Panc1 (cell line): ENCODE measurements around the gene HTRA3. TPM values are rescaled to one million over a fixed set of nuclear protein-coding genes. Genes with fewer than 3 reads are reported as not detected.

Experiments used
- ATAC-seq: fragments of 200-7000 bp; cut with Tn5 transposase; 2 replicates; pipeline ENCODE4 v1.9.1; 2020; ENCODE audit warnings: mild to moderate bottlenecking, moderate library complexity
- BruUV-seq: library from RNA; stranded (reverse); fragments of 400-500 nt; replicated peaks from 2 replicates; lab custom pipeline; 2021; lab: Mats Ljungman, UMichigan
- CTCF ChIA-PET: fragments of 300-600 bp; sonication (Branson Sonifier 250); formaldehyde crosslinking; loops from one replicate; lab custom pipeline; 2022; ENCODE audit warnings: antibody characterized with exemption; lab: Charles Lee
- POLR2A ChIA-PET: fragments of 300-600 bp; sonication (Branson Sonifier 250); formaldehyde crosslinking; loops from one replicate; lab custom pipeline; 2022; ENCODE audit warnings: antibody characterized with exemption; lab: Charles Lee
- DNase-seq: peaks from one replicate; pipeline ENCODE4 v3.0.0-alpha.2; 2010; ENCODE audit warnings: low read depth, low spot score
- H3K27ac ChIP-seq: 2 replicates; pipeline ENCODE4 v1.5.1; 2011; ENCODE audit warnings: mild to moderate bottlenecking, low read length, inconsistent platforms
- H3K27me3 ChIP-seq: fragments of 200-500 bp; sonication (Bioruptor generic); 2 replicates; pipeline ENCODE4 v1.6.0; 2014; ENCODE audit warnings: low read length, inconsistent platforms; ENCODE audit not compliant: control insufficient read depth, insufficient read depth
- H3K36me3 ChIP-seq: fragments of 200-500 bp; sonication (Bioruptor generic); 2 replicates; pipeline ENCODE4 v1.5.1; 2014; ENCODE audit warnings: inconsistent platforms, mild to moderate bottlenecking, low read length, moderate library complexity; ENCODE audit not compliant: control insufficient read depth, insufficient read depth
- H3K4me1 ChIP-seq: 2 replicates; pipeline ENCODE4 v1.5.1; 2011; ENCODE audit warnings: inconsistent platforms, mild to moderate bottlenecking, low read length, moderate library complexity; ENCODE audit not compliant: control insufficient read depth, insufficient read depth
- H3K4me3 ChIP-seq, 2 experiments: 2 replicates each; pipeline ENCODE4 v1.5.1; 2011 to 2012; ENCODE audit warnings: low read depth in 2 of 2, low read length in 2 of 2, mild to moderate bottlenecking in 2 of 2, inconsistent platforms in 1 of 2, moderate library complexity in 1 of 2
- H3K9me3 ChIP-seq: fragments of 200-500 bp; sonication (Bioruptor generic); 2 replicates; pipeline ENCODE4 v1.5.1; 2014; ENCODE audit warnings: low read depth, mild to moderate bottlenecking, inconsistent platforms, low read length, moderate library complexity; ENCODE audit not compliant: control insufficient read depth, insufficient read depth
- CTCF ChIP-seq: fragments of 450-650 bp; IDR thresholded peaks from 2 replicates; pipeline ENCODE4 v1.5.1; 2017; ENCODE audit warnings: mild to moderate bottlenecking
- POLR2AphosphoS5 ChIP-seq: IDR thresholded peaks from 2 replicates; pipeline ENCODE4 v1.6.1; 2012; ENCODE audit warnings: mild to moderate bottlenecking, low read depth, low read length, moderate library complexity
- REST ChIP-seq, 2 experiments: IDR thresholded peaks; 2 replicates each; pipeline ENCODE4 v1.6.1; 2011 to 2012; ENCODE audit warnings: low read depth in 2 of 2, control low read depth in 1 of 2, low read length in 1 of 2, mild to moderate bottlenecking in 1 of 2, moderate library complexity in 1 of 2; ENCODE audit not compliant: insufficient read depth in 1 of 2
- SIN3A ChIP-seq: IDR thresholded peaks from 2 replicates; pipeline ENCODE4 v1.6.1; 2012; ENCODE audit warnings: low read depth, mild to moderate bottlenecking, low read length, moderate library complexity, borderline replicate concordance; ENCODE audit not compliant: insufficient read depth
- TCF7L2 ChIP-seq: IDR thresholded peaks from 2 replicates; pipeline ENCODE4 v1.6.1; 2011; ENCODE audit warnings: mild to moderate bottlenecking, low read depth, low read length, inconsistent platforms
- in situ Hi-C: cut with HindIII; loops from 2 replicates; pipeline ENCODE4 v1.10.0; 2016; ENCODE audit warnings: low sequenced_read_pairs, low pct_unique_long_range_greater_than_20kb
- intact Hi-C: fragments of 100-400 bp; cut with micrococcal nuclease; formaldehyde crosslinking; loops from one replicate; pipeline ENCODE4 v1.10.0; 2022; ENCODE audit not compliant: unreplicated experiment
- total RNA-seq: library from RNA; stranded (reverse); gene quantifications from one replicate; pipeline ENCODE4 v1.2.1, GENCODE V29; 2021; ENCODE audit not compliant: unreplicated experiment

The HTRA3 gene
- total RNA-seq, 1 experiment from 2014 or later = 0.98 TPM

- H3K27me3 ChIP-seq = no peaks in the 10 kb centered on the region
- no peaks in the 10 kb centered on the region for H3K9me3 ChIP-seq
- H3K27ac ChIP-seq = no peak overlapping the region
- POLR2A ChIA-PET = no interaction called here
- no peaks in the 10 kb centered on the region for H3K36me3 ChIP-seq
- CTCF ChIA-PET = no interaction called here
- no peak overlapping the region for H3K4me3 ChIP-seq
- in situ Hi-C loops (no loop called here), intact Hi-C loops (no loop called here)
- TF ChIP-seq TCF7L2 = no peak
- no peak for TF ChIP-seq SIN3A
- no peak for TF ChIP-seq POLR2AphosphoS5
- no peak for TF ChIP-seq CTCF
- no peak for TF ChIP-seq REST (IDR thresholded peaks at IDR 0.05; ENCODE audit: insufficient read depth in 1 of 2, low read depth in 2 of 2, low read length in 1 of 2)
- no peak for ATAC-seq
- no peak for DNase-seq
- H3K4me1 ChIP-seq = peaks cover 4% of the 10 kb centered on the region; the same call in 1 of the 2 replicates
- no TSS peak for BruUV-seq
Observed at GRCh38 chr4:8279321-8280157, 10.0 kb downstream of the HTRA3 start.

DNA sequence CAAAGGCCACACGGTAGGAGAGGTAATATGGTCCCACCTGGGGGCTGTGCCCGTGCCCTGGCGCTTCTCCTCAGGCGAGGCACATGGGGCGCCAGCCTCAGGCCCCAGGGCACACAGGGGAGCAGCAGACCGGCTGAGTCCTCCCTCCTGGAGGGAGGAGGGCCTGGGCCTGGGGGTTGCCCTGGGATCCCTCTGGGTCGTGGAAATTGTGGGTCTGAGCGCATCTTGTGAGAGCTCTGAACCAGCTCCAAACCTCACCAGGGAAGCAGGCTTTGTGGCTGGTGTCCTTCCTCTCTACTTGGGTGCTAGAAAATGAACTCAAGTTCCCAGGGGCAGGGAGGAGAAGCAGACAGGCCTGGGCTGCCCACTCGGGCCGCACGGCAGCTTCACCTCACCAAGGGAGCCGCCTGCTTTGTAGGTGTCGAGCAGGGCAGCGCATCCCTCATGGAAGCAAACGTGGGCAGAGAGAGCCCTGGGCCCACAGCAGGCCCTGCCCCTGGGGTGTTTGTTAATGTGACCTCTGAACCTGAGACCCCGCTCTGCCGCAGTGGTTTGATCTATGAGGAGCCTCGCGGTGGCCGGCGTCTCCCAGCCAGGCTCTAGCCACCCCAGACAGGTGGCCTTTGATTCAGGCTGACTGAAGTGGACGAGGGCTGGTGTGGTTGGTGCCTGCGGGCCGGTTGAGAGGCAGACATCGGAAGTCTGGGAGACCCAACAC, 10.8 kb downstream of the HTRA3 start:
- Histone ChIP-seq H3K4me1 (peaks cover 4% of the 10 kb centered on the region; the same call in 1 of the 2 replicates), H3K4me3 (no peak overlapping the region), H3K27ac (no peak overlapping the region), H3K36me3 (no peaks in the 10 kb centered on the region), H3K27me3 (no peaks in the 10 kb centered on the region), H3K9me3 (no peaks in the 10 kb centered on the region)
- intact Hi-C loops = no loop called here
- in situ Hi-C loops = no loop called here
- ChIA-PET POLR2A (no interaction called here), CTCF (no interaction called here)
- TF ChIP-seq TCF7L2 = no peak
- TF ChIP-seq POLR2AphosphoS5 = no peak
- TF ChIP-seq SIN3A = no peak
- no peak for TF ChIP-seq CTCF
- no peak for TF ChIP-seq REST (IDR thresholded peaks at IDR 0.05; ENCODE audit: insufficient read depth in 1 of 2, low read depth in 2 of 2, low read length in 1 of 2)
- no peak for DNase-seq
- no peak for ATAC-seq
- no TSS peak for BruUV-seq
